GM18873 (cell line): ENCODE data around the gene RIT1.

Experiments used
- ATAC-seq: cut with Tn5 transposase; IDR thresholded peaks from one replicate; pipeline ENCODE4 v1.9.1; 2021; ENCODE audit warnings: mild to moderate bottlenecking, moderate library complexity, moderate number of reproducible peaks; ENCODE audit not compliant: unreplicated experiment, low FRiP score

The RIT1 gene

DNA sequence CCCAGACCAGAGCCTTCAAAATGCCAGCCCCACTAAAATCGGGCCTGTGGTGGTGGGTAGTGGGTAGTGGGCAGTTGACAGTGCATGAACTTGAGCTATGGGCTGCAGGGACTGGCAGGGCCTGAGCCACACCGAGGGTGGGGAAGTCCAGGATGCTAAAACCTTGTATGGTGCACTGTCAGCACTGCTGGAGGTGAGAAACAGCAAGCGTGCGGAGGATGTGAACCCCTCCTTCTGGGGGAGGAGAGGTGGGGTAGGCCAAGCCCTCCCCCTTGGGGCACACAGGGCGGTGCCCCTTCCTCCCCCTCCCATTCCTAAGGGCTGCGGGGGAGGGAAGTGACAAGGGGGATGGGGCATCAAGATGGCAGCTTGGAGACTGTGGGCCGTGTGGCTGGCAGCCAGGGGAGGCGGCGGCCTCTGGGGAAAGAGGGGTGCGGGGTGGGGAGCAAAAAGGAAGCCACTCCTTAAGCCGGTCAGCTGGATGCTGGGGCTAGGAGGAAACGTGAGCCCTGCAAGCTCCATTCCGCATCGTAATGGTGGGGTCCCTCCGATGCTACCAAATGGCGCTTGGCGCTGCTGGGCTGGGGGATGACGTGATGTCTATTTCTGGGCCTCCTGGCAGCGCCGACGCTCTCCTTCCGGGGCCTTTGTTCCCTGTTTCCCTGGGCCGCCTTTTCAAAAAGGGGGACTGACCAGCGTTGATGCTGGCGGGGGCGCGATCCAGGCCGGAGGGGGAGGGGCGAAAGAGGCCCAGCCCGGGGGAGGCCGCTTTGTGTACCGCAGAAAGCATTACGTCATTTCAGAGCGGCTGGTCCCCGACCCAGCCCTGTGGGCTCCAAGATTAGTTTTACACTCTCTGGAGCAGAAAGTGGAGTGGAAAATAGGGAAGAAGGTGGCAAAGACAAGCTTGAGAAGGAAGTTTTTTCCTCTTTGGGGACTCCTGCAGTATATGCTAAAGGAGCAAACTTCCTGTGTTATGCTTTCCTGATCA, 51.0 kb downstream of the RIT1 start:
- ATAC-seq: no peak

DNA sequence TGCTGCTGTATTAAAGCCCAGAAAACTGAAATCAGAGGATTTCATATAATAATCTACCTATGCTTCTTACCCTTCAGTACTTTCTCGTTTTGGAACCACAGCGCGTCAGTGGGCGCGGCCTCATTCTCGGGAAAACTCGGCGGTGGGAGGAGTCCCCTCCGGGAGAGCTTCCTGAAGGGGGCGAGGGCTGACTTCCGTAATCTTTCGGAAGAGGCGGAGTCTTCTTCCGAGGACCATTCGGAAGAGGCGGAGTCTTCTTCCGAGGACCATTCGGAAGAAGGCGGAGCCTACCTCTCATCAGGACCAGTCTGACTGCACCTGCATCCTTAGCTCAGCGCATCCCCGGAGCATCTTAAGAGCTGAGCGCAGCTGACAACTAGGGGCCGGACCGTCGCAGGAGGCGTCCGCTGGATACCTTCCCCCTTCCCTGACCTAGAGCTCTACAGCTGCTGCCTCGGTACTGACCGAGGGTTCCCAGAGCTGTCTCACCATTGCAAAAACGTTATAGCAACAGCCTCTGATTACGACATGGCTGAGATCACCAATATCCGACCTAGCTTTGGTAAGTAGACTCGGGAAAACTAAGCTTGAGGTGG, 51.8 kb downstream of the RIT1 start, which contains the start of gene SYT11:
Gene SYT11 (plus strand): TSS at position 334 of the 596 bp plus-strand sequence. CDS start 195 bp downstream, at position 529.
- peak; percentile 51 for ATAC-seq

DNA sequence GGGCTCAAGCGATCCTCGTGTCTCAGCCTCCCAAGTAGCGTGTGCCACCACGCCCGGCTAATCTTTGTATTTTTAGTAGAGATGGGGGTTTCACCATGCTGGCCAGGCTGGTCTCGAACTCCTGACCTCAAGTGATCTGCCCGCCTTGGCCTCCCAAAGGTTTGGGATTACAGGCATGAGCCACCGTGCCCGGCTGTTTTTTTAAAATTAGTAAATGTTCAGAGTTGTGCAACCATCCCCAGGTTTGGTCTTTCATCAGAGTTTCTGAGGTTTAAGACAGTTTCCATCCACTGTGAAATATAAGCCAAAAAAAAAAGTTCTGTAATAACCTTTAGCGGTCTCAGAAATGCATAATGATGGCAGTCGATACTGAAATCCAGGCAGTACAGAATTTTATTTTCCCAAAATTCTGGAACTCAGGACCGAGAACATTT, 52.3 kb downstream of the RIT1 start:
- no peak for ATAC-seq

GRCh38 chr1:155856975-155857930, 53.9 kb downstream of the RIT1 start, which contains the start of gene GON4L:
GON4L (minus strand) TSS chr1:155857214; CDS start chr1:155853780, 3,434 bp downstream.
- ATAC-seq: peak; percentile 43

DNA sequence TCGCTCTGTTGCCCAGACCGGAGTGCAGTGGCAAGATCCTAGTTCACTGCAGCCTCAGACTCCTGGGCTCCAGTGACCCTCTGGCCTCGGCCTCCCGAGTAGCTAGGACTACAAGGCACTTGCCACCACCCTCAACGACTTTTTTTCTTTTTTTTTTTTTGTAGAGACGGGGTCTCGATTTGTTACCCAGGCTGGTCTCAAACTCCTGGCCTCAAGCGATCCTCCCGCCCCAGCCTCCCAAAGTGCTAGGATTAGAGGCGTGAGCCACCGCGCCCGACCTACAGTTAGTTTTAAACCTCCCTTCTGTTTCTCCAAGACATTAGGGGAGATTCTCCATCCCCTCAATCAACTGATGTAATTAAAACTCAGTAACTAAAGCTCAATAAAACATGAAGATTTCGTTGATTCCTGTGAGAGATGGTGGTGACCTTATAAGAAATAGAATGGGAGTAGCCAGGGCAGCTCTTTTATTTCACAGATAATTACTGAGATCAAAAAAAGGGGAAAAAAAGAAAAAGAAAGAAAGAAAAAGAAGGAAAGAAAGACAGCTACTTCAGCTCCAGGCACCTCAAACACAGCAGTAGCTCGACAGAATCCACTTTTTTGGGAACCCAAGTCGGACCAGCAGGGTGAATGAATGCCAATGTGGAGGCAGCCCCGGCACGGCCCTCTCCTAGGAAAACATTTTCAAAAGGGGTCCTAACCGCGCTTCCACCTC, 54.7 kb downstream of the RIT1 start:
- ATAC-seq: no peak

DNA sequence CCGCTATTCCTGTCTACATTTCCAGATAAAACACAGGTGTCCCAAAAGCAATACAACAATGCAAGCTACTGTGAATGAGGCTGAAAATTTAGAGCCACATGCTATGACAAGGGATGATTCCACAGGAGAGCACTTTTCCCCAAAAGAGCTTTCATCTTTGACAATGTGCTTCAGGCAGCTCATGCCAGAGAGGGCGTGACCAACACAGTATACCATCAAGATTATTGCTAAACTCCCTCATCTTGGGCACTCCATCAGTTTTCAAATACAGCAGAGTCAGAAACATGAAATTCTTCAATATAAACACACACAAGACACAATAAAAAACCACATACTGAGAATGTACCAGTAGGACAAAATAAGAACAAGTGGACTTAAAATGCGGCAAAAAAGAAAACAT, 60.8 kb downstream of the RIT1 start:
- ATAC-seq: no peak

- no peak for ATAC-seq
These were observed 63.2 kb downstream of the RIT1 start for GRCh38 chr1:155847823-155848529.
